NCI-H1048 (cell line): Measurements from ENCODE around the gene SOX6.

Experiments used
- DNase-seq: peaks from one replicate; lab custom pipeline; 2025; lab: John Stamatoyannopoulos, UW

Gene SOX6

GRCh38 chr11:16271258-16271657 lies 85.1 kb downstream of the SOX6 start:
- DNase-seq, result no peak

GRCh38 chr11:16266021-16266420 lies 90.3 kb downstream of the SOX6 start:
- no peak for DNase-seq

DNA sequence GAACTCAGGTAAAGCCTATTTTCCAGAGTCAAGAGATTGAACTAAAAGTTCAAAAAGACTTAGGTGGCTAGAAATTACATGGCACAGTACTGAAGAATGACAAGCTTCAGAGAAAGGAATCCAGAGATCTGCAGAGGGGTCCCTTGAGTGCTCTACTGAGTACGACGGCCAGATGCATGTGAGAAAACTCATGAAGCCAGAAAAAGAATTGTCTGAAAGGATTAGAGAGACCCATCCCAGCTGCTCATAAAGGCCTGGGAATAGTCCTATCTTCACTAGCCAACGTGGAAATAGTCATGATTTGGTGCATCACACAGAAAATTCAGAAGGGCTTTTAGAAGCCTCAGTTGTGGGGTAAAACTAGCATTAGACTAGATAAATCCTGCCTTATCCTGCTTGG lies 91.3 kb downstream of the SOX6 start:
- no peak for DNase-seq

DNA sequence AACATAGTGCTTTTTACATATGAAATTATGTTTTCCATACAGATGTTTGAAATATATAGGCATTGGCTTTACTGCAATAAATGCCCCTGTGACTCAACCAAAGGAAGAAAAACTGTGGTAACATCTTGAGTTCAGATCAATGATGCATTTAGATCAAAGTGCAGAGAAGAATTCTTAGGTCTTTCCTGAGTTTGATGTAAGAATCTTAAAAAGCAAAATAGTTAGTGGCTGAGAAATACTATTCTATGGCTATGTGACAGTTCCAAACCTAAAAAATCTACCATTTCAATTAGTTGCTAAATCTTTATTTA lies 93.7 kb downstream of the SOX6 start:
- no peak for DNase-seq

- no peak for DNase-seq
Measured at GRCh38 chr11:16261836-16262644, 94.3 kb downstream of the SOX6 start.

DNA sequence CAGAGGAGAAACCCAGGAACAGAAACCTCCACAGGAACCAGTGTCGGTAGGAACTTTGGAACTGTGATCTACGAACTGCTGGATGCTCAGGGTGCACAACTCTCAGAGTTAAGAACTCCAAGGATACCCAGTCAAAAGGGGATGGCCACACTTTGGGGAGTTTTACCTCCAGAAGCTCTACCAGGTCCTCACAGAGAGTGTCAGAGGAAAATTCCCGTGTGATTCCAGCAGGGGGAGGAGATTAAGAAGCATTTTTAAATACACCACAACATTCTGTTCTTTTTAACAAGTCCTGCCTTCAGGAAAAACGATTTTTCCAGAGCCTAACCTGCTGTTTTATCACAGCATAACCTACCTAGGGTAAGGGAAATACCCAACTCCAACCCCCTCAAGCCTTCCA lies 104.0 kb downstream of the SOX6 start:
- no peak for DNase-seq

GRCh38 chr11:16248248-16248647 lies 108.1 kb downstream of the SOX6 start:
- no peak for DNase-seq

DNA sequence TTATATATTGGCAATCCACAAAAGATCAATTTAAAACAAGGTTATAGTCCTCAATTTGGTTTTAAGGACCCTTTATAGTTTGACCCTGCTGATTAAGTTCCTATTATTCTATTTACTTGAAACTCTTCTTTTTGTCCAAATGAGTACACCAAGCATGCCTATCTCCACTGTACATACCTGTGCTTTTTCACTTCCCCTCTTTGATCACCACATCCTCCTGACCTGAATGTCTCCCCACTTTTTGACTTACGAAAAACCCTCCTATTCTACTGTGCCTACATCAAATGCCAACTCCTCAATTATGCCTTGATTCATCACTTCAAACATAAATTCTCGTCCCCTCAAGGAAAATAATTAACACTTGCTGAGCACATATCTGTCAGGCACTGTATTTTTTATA lies 113.5 kb downstream of the SOX6 start:
- DNase-seq, result no peak

DNA sequence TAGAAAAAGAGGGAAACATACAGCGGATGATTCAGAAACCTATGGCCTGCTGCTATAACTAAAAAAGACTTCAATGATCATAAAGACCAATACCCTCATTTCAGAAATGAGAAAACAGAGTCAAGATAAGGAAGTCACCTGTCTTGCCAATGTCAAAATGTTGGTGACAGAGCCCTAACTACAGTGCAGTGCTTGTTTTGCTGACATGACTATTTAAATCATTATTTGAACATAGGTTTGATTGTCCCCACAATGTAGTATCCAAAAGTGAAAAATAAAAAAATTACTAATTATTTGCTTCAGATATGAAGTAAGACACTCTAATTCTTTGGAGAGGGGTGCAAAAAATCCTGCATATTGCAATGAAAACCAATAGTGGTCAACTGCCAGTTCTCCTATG lies 115.7 kb downstream of the SOX6 start:
- no peak for DNase-seq

DNA sequence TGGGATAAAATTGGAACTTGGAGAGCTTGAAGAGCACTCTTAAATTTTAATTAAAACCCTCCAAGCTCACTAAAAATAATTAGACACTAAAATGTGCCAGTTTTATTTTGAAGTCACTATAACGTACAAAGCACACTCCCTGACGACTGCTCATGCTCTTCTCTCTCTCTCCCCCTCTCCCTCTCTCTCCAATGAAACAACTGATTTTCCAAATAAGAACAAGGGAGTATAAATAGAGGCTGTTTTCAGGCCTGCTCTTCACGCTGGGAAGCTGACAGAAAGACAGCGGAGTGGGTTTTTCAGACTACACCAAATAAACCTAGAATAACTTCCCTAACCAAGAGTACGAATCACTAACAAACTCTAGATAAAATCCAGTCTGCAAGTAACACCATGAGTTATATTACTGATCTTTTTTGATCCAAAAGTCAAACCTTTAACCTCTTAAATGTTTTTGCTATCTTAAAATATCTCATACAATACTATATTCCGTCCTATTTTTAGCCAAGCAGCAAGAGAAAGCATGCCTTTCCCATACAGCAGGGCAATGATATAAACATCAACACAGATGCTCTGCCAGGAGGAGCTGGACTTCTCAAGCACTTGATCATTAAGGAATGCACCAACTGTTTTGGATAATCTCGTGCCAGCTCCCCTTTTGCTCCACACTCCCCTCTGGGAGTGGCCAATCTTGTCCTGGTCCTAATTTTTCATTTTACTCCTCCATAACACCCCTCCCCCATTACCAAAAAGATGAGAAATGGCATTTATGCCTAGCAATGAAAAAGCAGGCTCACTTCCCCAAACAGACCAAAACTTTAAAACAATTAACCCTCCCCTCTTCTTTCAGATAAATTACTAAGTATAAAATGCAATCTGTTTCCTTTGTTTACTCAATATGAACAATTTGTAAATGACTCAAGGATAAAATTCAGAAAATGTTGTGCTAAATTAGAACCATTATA lies 116.9 kb downstream of the SOX6 start:
- DNase-seq, result no peak

DNA sequence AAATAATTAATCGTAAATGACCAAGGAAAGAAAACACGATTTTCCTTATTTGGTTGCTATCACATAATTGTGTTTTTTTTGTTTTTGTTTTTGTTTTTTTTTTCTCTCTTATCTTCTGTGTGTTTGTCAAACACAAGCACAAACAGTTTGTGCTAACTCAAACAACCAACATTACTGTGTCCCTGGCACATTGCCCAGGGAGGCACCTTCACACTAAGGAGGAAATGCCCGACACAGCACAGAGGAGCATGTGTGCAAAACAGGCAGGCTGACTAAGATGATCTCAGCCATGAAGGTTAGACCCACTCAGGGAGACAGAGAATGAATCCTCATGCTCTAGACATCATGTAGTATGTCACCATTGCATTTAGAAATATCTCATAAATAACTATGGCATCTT lies 130.1 kb downstream of the SOX6 start:
- DNase-seq, result no peak

DNA sequence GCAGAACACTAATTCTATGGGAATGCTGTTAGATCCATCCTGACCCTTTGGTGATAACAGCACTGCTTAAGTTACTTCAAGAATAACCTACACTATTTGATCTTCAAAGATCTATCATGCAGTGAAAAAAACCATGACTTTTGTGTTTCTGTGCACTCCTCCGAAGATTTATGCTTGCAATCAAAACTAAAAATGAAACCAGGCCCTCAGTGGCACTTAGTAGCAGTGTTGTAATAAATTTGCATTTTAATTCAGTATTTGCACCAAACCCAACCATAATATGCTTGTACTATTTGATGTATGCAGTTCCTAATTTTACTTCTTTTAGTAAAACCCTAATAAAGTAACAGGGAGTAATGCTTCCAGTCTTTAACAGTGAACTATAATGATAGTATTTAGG lies 130.7 kb downstream of the SOX6 start:
- DNase-seq, result no peak

DNA sequence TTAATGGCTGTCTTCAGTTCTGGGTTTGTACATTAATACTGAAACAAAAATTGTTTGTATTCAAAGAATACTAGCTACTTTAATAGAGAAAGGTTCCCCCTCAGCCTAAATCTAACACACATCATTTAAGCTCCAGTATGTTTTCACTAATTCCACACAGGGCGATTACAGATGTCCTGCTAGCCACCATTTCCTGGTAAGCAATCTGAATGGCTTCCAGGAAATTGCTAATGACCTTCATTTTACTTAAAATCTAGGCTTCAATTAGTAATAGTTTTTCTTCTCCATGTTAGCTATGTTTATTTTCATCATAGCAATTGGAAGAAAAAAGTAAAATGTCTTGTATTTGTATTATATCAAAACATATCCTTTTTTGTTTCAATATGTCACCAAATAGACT lies 132.8 kb downstream of the SOX6 start:
- DNase-seq, result no peak

DNA sequence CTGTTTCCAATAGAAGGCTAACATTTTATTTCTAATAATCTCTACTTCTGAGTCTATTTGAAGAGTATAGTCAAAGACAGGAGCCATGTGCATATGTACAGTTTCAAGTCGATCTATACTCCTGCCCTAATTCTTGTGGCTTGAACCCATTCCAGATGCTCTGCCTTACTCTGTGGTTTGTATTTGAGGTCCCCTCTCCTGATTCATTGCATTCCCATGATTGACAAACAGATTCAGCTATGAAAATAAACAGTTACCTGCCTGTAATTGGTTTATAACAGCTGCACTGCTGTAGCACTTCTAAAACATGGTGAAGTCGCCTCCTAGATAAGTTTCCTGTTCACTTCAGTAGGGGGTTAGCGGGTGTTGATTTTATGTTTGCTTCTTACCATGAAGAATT lies 138.7 kb downstream of the SOX6 start:
- DNase-seq, result no peak

GRCh38 chr11:16216831-16217230 lies 139.5 kb downstream of the SOX6 start:
- no peak for DNase-seq

GRCh38 chr11:16215352-16215751 lies 141.0 kb downstream of the SOX6 start:
- DNase-seq, result no peak

- DNase-seq, result no peak
Measured at GRCh38 chr11:16211407-16211806, 144.9 kb downstream of the SOX6 start.

- no peak for DNase-seq
Measured at GRCh38 chr11:16204261-16204660, 152.1 kb downstream of the SOX6 start.

DNA sequence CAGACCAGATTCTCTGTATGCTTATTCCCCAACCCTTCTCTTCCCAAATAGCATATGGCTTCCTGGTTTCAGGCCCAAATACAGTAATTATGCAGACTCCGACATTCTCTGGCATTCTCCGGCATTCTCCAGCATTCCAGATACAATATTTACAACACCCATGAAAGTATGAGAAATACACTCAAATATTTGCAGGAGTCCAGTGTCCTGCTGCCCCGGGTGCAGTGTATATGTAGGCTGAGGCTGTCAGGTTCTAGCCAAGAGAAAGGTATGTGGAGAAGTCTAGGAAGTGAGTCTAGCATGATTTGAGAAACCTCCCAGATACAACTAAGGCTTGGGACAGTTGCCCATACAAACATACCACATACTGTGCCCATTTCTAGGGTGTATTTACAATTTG lies 160.7 kb downstream of the SOX6 start:
- no peak for DNase-seq

- no peak for DNase-seq
Measured at GRCh38 chr11:16194566-16194965, 161.8 kb downstream of the SOX6 start.

DNA sequence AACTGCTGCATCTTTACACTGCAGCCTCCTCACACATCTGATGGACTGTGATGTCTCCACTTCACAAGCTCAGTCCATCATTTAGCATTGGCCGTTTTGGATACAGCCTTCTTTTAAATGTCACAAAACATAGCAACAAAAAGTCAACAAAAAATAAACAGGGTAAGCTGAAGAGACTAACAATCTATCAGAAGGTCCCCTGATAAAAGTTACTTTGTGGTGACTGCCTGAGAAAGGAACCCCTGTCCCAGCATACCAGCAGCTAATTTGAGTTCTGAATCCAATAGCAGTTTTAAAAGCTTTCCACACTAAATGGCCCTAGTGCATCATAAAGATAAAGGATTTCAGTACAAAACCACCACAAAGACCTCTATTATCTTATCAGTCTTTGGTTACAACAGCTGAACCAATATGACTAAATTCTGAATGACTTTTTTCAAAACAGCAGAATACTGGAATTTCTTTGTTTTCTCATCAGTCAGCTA lies 162.4 kb downstream of the SOX6 start:
- no peak for DNase-seq

- DNase-seq, result no peak
Measured at GRCh38 chr11:16191868-16192240, 164.5 kb downstream of the SOX6 start.

DNA sequence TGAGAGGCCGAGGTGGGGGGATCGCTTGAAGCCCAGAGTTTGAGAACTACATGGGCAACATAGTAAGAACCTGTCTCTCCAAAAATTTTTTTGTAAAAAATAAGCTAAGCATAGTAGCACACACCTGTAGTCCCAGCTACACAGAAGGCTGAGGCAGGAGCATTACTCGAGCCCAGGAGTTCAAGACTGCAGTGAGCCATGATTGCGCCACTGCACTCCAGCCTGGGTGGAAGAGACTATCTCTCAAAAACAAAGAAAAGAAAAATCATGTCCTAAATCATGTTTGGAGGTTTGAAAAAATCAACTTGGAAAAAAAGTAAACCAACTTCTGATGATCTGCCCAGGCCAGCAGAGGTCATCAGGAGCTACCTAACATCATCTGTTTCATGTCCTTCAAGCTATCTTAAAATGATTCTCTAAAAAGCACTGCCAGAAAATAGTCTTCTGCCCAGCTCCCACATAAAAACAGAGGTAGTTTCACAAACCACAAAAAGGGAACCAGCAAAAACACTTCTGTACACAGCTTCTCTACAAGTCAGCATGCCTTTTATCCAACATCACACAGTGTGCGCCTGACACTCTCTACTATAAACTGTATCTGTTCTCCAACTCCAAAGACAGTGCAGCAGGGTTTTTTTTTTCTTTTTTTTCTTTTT lies 165.0 kb downstream of the SOX6 start:
- no peak for DNase-seq
